PC-9 (cell line): Measurements from ENCODE around the gene OGFOD1.

ENCODE experiments used
- CTCF ChIP-seq: fragments of 200-600 bp; sonication (generic); conservative IDR thresholded peaks from 2 replicates; pipeline ENCODE4 v1.6.1; 2017; ENCODE audit warnings: mixed run types, antibody characterized with exemption, mild to moderate bottlenecking, moderate library complexity
- EZH2 ChIP-seq: fragments of 200-600 bp; sonication (generic); IDR thresholded peaks from 2 replicates; pipeline ENCODE4 v1.8.0; 2017; ENCODE audit warnings: antibody characterized with exemption, low read depth

GRCh38 chr16:56512025-56512424 is 60.7 kb downstream of the OGFOD1 start:
- TF ChIP-seq EZH2 (no peak), CTCF (no peak)
